Germinal center (tissue), 1 donor: ENCODE data around the gene OR6Q1.
"Not testable (repeated sequence)": the region's sequence is repeated elsewhere in the genome, so short reads cannot be mapped to it uniquely, and the experiment has no call there.

ENCODE experiments used
- DNase-seq: peaks from one replicate; pipeline ENCODE4 v3.0.0; 2012; ENCODE audit warnings: mixed read lengths, low spot score

Gene OR6Q1

GRCh38 chr11:58030653-58031052 is at the start of gene OR6Q1:
TSS of gene OR6Q1 (plus strand) at chr11:58030953. CDS start at chr11:58030953, 0 bp downstream.
- no peak for DNase-seq

GRCh38 chr11:57981536-57981935 is 49.2 kb upstream of the OR6Q1 start:
- DNase-seq: no peak

GRCh38 chr11:57982776-57983175 is 48.0 kb upstream of the OR6Q1 start:
- no peak for DNase-seq

GRCh38 chr11:57983191-57983590 is 47.6 kb upstream of the OR6Q1 start:
- DNase-seq: no peak

GRCh38 chr11:57999523-57999922 is 31.2 kb upstream of the OR6Q1 start:
- not testable (repeated sequence) for DNase-seq

- not testable (repeated sequence) for DNase-seq
Measured at GRCh38 chr11:58000021-58000420, 30.7 kb upstream of the OR6Q1 start.

- no peak for DNase-seq
Measured at GRCh38 chr11:58000699-58001098, 30.1 kb upstream of the OR6Q1 start.

GRCh38 chr11:58003036-58003435 is 27.7 kb upstream of the OR6Q1 start:
- DNase-seq: no peak

GRCh38 chr11:58003591-58003990 is 27.2 kb upstream of the OR6Q1 start:
- no peak for DNase-seq

GRCh38 chr11:58004664-58005063 is 26.1 kb upstream of the OR6Q1 start:
- DNase-seq: no peak

GRCh38 chr11:58006940-58007339 is 23.8 kb upstream of the OR6Q1 start:
- DNase-seq: no peak

GRCh38 chr11:58011771-58012170 is 19.0 kb upstream of the OR6Q1 start:
- DNase-seq: no peak

- no peak for DNase-seq
Measured at GRCh38 chr11:58023435-58023931, 7.3 kb upstream of the OR6Q1 start, which contains the start of gene OR9Q1. TSS of gene OR9Q1 (plus strand) at chr11:58023881. CDS start at chr11:58179445, 155,564 bp downstream.

- DNase-seq: no peak
Measured at GRCh38 chr11:58024601-58025091, 6.1 kb upstream of the OR6Q1 start.

- DNase-seq: no peak
Measured at GRCh38 chr11:58027341-58027740, 3.4 kb upstream of the OR6Q1 start.

- DNase-seq: no peak
Measured at GRCh38 chr11:58028687-58029411, 1.9 kb upstream of the OR6Q1 start.

- DNase-seq: no peak
Measured at GRCh38 chr11:58034471-58034870, 3.7 kb downstream of the OR6Q1 start.

GRCh38 chr11:58039589-58039988 is 8.8 kb downstream of the OR6Q1 start:
- DNase-seq: no peak

GRCh38 chr11:58043379-58043778 is 12.6 kb downstream of the OR6Q1 start:
- no peak for DNase-seq

GRCh38 chr11:58046231-58046630 is 15.5 kb downstream of the OR6Q1 start:
- DNase-seq: no peak

GRCh38 chr11:58047818-58048217 is 17.1 kb downstream of the OR6Q1 start:
- no peak for DNase-seq

GRCh38 chr11:58055806-58056401 is 25.2 kb downstream of the OR6Q1 start:
- DNase-seq: no peak

- DNase-seq: no peak
Measured at GRCh38 chr11:58057481-58057880, 26.7 kb downstream of the OR6Q1 start.
